ENCODE results near the gene NENF. TPM values are rescaled to one million over a fixed set of nuclear protein-coding genes. Genes with fewer than 3 reads are reported as not detected.
"Not testable (repeated sequence)": the region's sequence is repeated elsewhere in the genome, so short reads cannot be mapped to it uniquely, and the experiment has no call there.

Gene NENF
- total RNA-seq, 2 donors from 2014 or later: 43.9 to 49.7 TPM

- no peaks in the 10 kb centered on the region for H3K36me3 Mint-ChIP-seq (ENCODE audit: low read depth)
- no peak overlapping the region for H3K27ac Mint-ChIP-seq
- H3K9me3 Mint-ChIP-seq: no peaks in the 10 kb centered on the region
- H3K27me3 Mint-ChIP-seq: no peaks in the 10 kb centered on the region
- H3K4me3 Mint-ChIP-seq: no peak overlapping the region
- H3K4me1 Mint-ChIP-seq: no peaks in the 10 kb centered on the region
- ATAC-seq (replicated peaks): no peak
Measured at GRCh38 chr1:212460376-212460775, 27.7 kb downstream of the NENF start.

GRCh38 chr1:212461916-212462660 lies 29.4 kb downstream of the NENF start:
- H3K27me3 Mint-ChIP-seq: no peaks in the 10 kb centered on the region
- no peaks in the 10 kb centered on the region for H3K9me3 Mint-ChIP-seq
- H3K27ac Mint-ChIP-seq: no peak overlapping the region
- ATAC-seq (replicated peaks): no peak
- no peak overlapping the region for H3K4me3 Mint-ChIP-seq
- no peaks in the 10 kb centered on the region for H3K36me3 Mint-ChIP-seq (ENCODE audit: low read depth)
- H3K4me1 Mint-ChIP-seq: no peaks in the 10 kb centered on the region

- no peak for ATAC-seq (replicated peaks)
- H3K9me3 Mint-ChIP-seq: no peaks in the 10 kb centered on the region
- H3K4me1 Mint-ChIP-seq: no peaks in the 10 kb centered on the region
- H3K36me3 Mint-ChIP-seq (ENCODE audit: low read depth): no peaks in the 10 kb centered on the region
- no peak overlapping the region for H3K27ac Mint-ChIP-seq
- no peaks in the 10 kb centered on the region for H3K27me3 Mint-ChIP-seq
- H3K4me3 Mint-ChIP-seq: no peak overlapping the region
Measured at GRCh38 chr1:212463565-212464285, 31.0 kb downstream of the NENF start.

- no peak overlapping the region for H3K4me3 Mint-ChIP-seq
- H3K27me3 Mint-ChIP-seq: no peaks in the 10 kb centered on the region
- no peak overlapping the region for H3K27ac Mint-ChIP-seq
- no peaks in the 10 kb centered on the region for H3K36me3 Mint-ChIP-seq (ENCODE audit: low read depth)
- H3K4me1 Mint-ChIP-seq: no peaks in the 10 kb centered on the region
- no peaks in the 10 kb centered on the region for H3K9me3 Mint-ChIP-seq
- no peak for ATAC-seq (replicated peaks)
Measured at GRCh38 chr1:212465311-212465710, 32.6 kb downstream of the NENF start.

- Mint-ChIP-seq H3K27ac (no peak overlapping the region), H3K36me3 (ENCODE audit: low read depth) (no peaks in the 10 kb centered on the region), H3K9me3 (no peaks in the 10 kb centered on the region), H3K4me3 (no peak overlapping the region), H3K27me3 (no peaks in the 10 kb centered on the region), H3K4me1 (no peaks in the 10 kb centered on the region)
- no peak for ATAC-seq (replicated peaks)
Measured at GRCh38 chr1:212466437-212466836, 33.7 kb downstream of the NENF start.

- Mint-ChIP-seq H3K9me3 (no peaks in the 10 kb centered on the region), H3K27me3 (no peaks in the 10 kb centered on the region), H3K27ac (no peak overlapping the region), H3K4me3 (no peak overlapping the region), H3K36me3 (ENCODE audit: low read depth) (no peaks in the 10 kb centered on the region), H3K4me1 (no peaks in the 10 kb centered on the region)
- no peak for ATAC-seq (replicated peaks)
Measured at GRCh38 chr1:212466898-212467650, 34.4 kb downstream of the NENF start.

GRCh38 chr1:212467843-212468482 lies 35.2 kb downstream of the NENF start:
- peak; percentile 49 for ATAC-seq (replicated peaks)
- Mint-ChIP-seq H3K4me3 (no peak overlapping the region), H3K27ac (no peak overlapping the region), H3K4me1 (no peaks in the 10 kb centered on the region), H3K9me3 (no peaks in the 10 kb centered on the region), H3K27me3 (no peaks in the 10 kb centered on the region), H3K36me3 (ENCODE audit: low read depth) (no peaks in the 10 kb centered on the region)

- no peaks in the 10 kb centered on the region for H3K9me3 Mint-ChIP-seq
- ATAC-seq (replicated peaks): no peak
- no peaks in the 10 kb centered on the region for H3K27me3 Mint-ChIP-seq
- no peaks in the 10 kb centered on the region for H3K36me3 Mint-ChIP-seq (ENCODE audit: low read depth)
- no peak overlapping the region for H3K4me3 Mint-ChIP-seq
- H3K4me1 Mint-ChIP-seq: no peaks in the 10 kb centered on the region
- no peak overlapping the region for H3K27ac Mint-ChIP-seq
Measured at GRCh38 chr1:212470059-212470458, 37.3 kb downstream of the NENF start.

GRCh38 chr1:212471286-212471685 lies 38.6 kb downstream of the NENF start:
- Mint-ChIP-seq H3K27ac (no peak overlapping the region), H3K9me3 (no peaks in the 10 kb centered on the region), H3K4me3 (no peak overlapping the region), H3K36me3 (ENCODE audit: low read depth) (no peaks in the 10 kb centered on the region), H3K27me3 (no peaks in the 10 kb centered on the region), H3K4me1 (no peaks in the 10 kb centered on the region)
- ATAC-seq (replicated peaks): no peak

GRCh38 chr1:212471891-212472675 lies 39.4 kb downstream of the NENF start:
- ATAC-seq (replicated peaks): no peak
- H3K4me3 Mint-ChIP-seq: no peak overlapping the region
- H3K27ac Mint-ChIP-seq: no peak overlapping the region
- H3K36me3 Mint-ChIP-seq (ENCODE audit: low read depth): no peaks in the 10 kb centered on the region
- no peaks in the 10 kb centered on the region for H3K9me3 Mint-ChIP-seq
- peaks cover 3% of the 10 kb centered on the region for H3K4me1 Mint-ChIP-seq
- H3K27me3 Mint-ChIP-seq: peaks cover 2% of the 10 kb centered on the region

GRCh38 chr1:212473729-212474128 lies 41.0 kb downstream of the NENF start:
- Mint-ChIP-seq H3K27ac (no peak overlapping the region), H3K9me3 (no peaks in the 10 kb centered on the region), H3K4me3 (no peak overlapping the region), H3K36me3 (ENCODE audit: low read depth) (no peaks in the 10 kb centered on the region), H3K27me3 (peaks cover 3% of the 10 kb centered on the region), H3K4me1 (peaks cover 5% of the 10 kb centered on the region)
- ATAC-seq (replicated peaks): no peak

- peaks cover 5% of the 10 kb centered on the region for H3K4me1 Mint-ChIP-seq
- no peaks in the 10 kb centered on the region for H3K9me3 Mint-ChIP-seq
- H3K36me3 Mint-ChIP-seq (ENCODE audit: low read depth): no peaks in the 10 kb centered on the region
- H3K27me3 Mint-ChIP-seq: peaks cover 3% of the 10 kb centered on the region
- ATAC-seq (replicated peaks): no peak
- no peak overlapping the region for H3K4me3 Mint-ChIP-seq
- no peak overlapping the region for H3K27ac Mint-ChIP-seq
Measured at GRCh38 chr1:212475151-212475550, 42.4 kb downstream of the NENF start.

- ATAC-seq (replicated peaks); H3K27me3 Mint-ChIP-seq; H3K36me3 Mint-ChIP-seq (ENCODE audit: low read depth); H3K27ac Mint-ChIP-seq; H3K4me1 Mint-ChIP-seq; H3K9me3 Mint-ChIP-seq; H3K4me3 Mint-ChIP-seq: not testable (repeated sequence)
Measured at GRCh38 chr1:212475831-212476230, 43.1 kb downstream of the NENF start.
